Measurements from ENCODE around the gene PTPRM. TPM values are rescaled to one million over a fixed set of nuclear protein-coding genes. Genes with fewer than 3 reads are reported as not detected.

Gene PTPRM
- total RNA-seq, 1 experiment from 2014 or later = not detected

GRCh38 chr18:8403713-8404112 is 836.6 kb downstream of the PTPRM start:
- BruUV-seq (replicated peaks) = no TSS peak
- CTCF ChIA-PET = no interaction called here
- Histone ChIP-seq H3K4me1 (ENCODE audit: insufficient read depth, low read length, poor library complexity, severe bottlenecking) (no peaks in the 10 kb centered on the region), H3K9me3 (ENCODE audit: low read depth, low read length, poor library complexity, severe bottlenecking) (no peaks in the 10 kb centered on the region), H3K27me3 (replicated peaks; ENCODE audit: insufficient read depth, low read depth, low read length, poor library complexity) (peaks cover 4% of the 10 kb centered on the region), H3K27ac (ENCODE audit: low read depth, low read length, poor library complexity, severe bottlenecking) (no peak overlapping the region), H3K36me3 (ENCODE audit: insufficient read depth, low read length, poor library complexity, severe bottlenecking) (no peaks in the 10 kb centered on the region), H3K4me3 (ENCODE audit: low read depth, low read length, poor library complexity, severe bottlenecking) (no peak overlapping the region)
- DNase-seq (ENCODE audit: low spot score) = no peak
- TF ChIP-seq CTCF (conservative IDR thresholded peaks at IDR 0.05; ENCODE audit: low read depth, low read length) (no peak), EZH2 (IDR thresholded peaks at IDR 0.05; ENCODE audit: borderline replicate concordance, low read depth, low read length, poor library complexity, severe bottlenecking) (no peak)
- intact Hi-C loops (cut with micrococcal nuclease; ENCODE audit: unreplicated experiment) = no loop called here
- POLR2A ChIA-PET (ENCODE audit: low non-redundant PET) = no interaction called here

GRCh38 chr18:8406186-8406867 is 839.2 kb downstream of the PTPRM start:
- Histone ChIP-seq H3K4me1 (ENCODE audit: insufficient read depth, low read length, poor library complexity, severe bottlenecking) (no peaks in the 10 kb centered on the region), H3K36me3 (ENCODE audit: insufficient read depth, low read length, poor library complexity, severe bottlenecking) (no peaks in the 10 kb centered on the region), H3K27ac (ENCODE audit: low read depth, low read length, poor library complexity, severe bottlenecking) (no peak overlapping the region), H3K9me3 (ENCODE audit: low read depth, low read length, poor library complexity, severe bottlenecking) (no peaks in the 10 kb centered on the region), H3K27me3 (replicated peaks; ENCODE audit: insufficient read depth, low read depth, low read length, poor library complexity) (peaks cover 4% of the 10 kb centered on the region), H3K4me3 (ENCODE audit: low read depth, low read length, poor library complexity, severe bottlenecking) (no peak overlapping the region)
- intact Hi-C loops (cut with micrococcal nuclease; ENCODE audit: unreplicated experiment) = loop anchor here (5.0 kb wide), 1 partner anchor 51 kb away; no protein-coding TSS in a partner anchor
- DNase-seq (ENCODE audit: low spot score) = no peak
- no TSS peak for BruUV-seq (replicated peaks)
- POLR2A ChIA-PET (ENCODE audit: low non-redundant PET) = no interaction called here
- CTCF ChIA-PET = no interaction called here
- no peak for TF ChIP-seq EZH2 (IDR thresholded peaks at IDR 0.05; ENCODE audit: borderline replicate concordance, low read depth, low read length, poor library complexity, severe bottlenecking)
- TF ChIP-seq CTCF (conservative IDR thresholded peaks at IDR 0.05; ENCODE audit: low read depth, low read length) = no peak

- ChIA-PET POLR2A (ENCODE audit: low non-redundant PET) (no interaction called here), CTCF (no interaction called here)
- H3K9me3 ChIP-seq (ENCODE audit: low read depth, low read length, poor library complexity, severe bottlenecking) = no peaks in the 10 kb centered on the region
- no peaks in the 10 kb centered on the region for H3K4me1 ChIP-seq (ENCODE audit: insufficient read depth, low read length, poor library complexity, severe bottlenecking)
- intact Hi-C loops (cut with micrococcal nuclease; ENCODE audit: unreplicated experiment) = loop anchor here (5.0 kb wide), 1 partner anchor 50 kb away; no protein-coding TSS in a partner anchor
- no peaks in the 10 kb centered on the region for H3K36me3 ChIP-seq (ENCODE audit: insufficient read depth, low read length, poor library complexity, severe bottlenecking)
- no TSS peak for BruUV-seq (replicated peaks)
- no peak overlapping the region for H3K4me3 ChIP-seq (ENCODE audit: low read depth, low read length, poor library complexity, severe bottlenecking)
- H3K27ac ChIP-seq (ENCODE audit: low read depth, low read length, poor library complexity, severe bottlenecking) = no peak overlapping the region
- DNase-seq (ENCODE audit: low spot score) = no peak
- peaks cover 4% of the 10 kb centered on the region for H3K27me3 ChIP-seq (replicated peaks; ENCODE audit: insufficient read depth, low read depth, low read length, poor library complexity)
- no peak for TF ChIP-seq CTCF (conservative IDR thresholded peaks at IDR 0.05; ENCODE audit: low read depth, low read length)
- no peak for TF ChIP-seq EZH2 (IDR thresholded peaks at IDR 0.05; ENCODE audit: borderline replicate concordance, low read depth, low read length, poor library complexity, severe bottlenecking)
Measured at GRCh38 chr18:8406868-8407250, 839.7 kb downstream of the PTPRM start.
